Measurements from ENCODE around the gene SASH1.

SASH1 gene

DNA sequence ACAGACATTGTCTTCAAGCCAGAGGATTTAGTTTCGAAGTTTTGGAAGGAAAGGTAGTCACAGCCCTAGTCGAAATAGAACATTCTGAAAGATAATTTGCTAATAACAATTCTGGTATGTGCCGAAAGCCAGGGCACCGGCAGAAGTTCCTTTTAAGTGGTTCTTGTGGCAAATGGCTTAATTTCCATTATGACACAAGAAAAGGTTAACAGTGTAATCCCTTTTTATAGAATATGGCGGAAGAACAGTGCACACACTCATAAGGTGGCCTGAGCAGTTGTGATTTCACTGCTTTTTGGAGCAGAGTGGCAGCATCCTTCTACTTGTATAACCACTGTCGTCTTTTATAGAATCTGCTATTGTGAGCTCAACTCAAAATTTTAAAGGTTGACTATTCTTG is 152.4 kb downstream of the SASH1 start:
- DNase-seq (ENCODE audit: low read depth in 2 of 2), result no peak

DNA sequence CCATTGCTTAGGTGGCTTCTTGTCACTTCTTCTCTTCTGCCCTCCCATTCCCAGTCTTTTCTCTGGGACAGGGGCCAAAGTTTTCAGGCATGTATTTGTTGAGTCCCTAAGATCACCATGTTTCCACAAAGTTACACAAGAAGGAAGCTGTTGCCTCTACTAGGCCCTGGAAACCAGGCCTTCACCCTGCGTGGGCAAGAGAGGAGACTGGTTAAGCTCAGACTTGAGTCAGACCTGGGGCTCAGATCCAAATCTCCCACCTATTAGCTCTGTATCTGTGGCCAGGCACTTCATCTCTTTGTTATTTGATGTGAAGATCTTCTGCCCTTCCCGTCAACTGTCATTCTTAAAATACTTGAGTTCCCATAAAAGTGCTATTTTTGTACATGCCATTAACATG is 154.6 kb downstream of the SASH1 start:
- no peak for DNase-seq (ENCODE audit: low read depth in 2 of 2)

DNA sequence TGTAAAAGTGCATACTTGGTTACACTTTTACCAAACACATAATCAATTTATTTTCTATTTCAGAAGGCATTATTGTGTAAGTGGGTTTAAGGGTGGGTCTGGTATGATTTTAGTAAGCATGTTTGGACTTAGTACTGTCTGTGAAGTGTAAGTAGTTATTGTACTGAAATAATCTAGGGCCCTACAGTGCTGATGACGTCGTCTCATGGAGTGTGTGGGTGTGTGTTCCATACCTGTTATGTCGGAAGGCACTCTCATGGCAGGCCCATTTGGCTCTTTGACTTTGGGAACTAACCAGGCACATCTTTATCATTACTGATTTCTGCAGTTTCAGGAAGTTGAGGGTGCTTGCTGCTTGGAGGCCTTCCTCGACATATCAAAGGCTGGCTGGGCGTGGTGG is 155.1 kb downstream of the SASH1 start:
- no peak for DNase-seq (ENCODE audit: low read depth in 2 of 2)

DNA sequence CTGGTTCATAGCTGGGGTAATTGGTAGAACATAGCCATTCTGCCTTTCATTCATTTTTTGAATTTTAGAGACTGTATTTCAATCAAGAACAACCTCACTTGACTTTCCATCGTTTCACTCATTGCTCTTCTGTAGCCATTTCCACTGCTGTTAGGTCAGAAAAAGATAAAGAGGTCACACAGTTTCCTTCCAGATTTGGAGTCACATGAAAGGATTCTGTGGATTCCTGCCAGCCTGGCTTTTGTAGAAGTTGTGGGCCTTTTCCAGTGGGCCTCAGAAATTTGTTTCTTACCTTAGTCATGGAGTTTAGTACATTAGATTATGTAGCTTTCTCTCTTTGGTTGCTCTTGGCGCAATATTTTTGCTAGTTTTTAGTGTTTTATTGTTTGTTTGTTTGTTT is 157.8 kb downstream of the SASH1 start:
- DNase-seq (ENCODE audit: low read depth in 2 of 2), result no peak

DNA sequence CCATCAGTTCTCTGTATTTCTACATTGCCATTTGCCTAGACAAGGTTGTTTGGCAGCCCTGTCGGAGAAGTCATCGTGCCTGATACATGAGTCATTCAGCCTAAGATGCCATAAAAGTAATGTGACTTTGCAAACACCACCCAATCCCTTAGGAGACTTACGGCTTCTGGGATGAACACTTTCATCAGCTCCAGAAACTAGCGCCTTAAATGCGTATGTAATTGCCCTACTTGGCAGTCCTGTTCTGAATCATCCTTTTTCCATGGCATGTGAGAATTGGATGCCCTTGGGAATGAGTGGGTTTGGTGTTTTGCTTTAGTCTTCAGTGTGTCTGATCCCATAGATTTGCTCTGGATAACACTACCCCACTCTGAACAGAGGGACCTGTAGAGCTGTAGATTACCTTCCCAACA is 158.5 kb downstream of the SASH1 start:
- no peak for DNase-seq (ENCODE audit: low read depth in 2 of 2)

DNA sequence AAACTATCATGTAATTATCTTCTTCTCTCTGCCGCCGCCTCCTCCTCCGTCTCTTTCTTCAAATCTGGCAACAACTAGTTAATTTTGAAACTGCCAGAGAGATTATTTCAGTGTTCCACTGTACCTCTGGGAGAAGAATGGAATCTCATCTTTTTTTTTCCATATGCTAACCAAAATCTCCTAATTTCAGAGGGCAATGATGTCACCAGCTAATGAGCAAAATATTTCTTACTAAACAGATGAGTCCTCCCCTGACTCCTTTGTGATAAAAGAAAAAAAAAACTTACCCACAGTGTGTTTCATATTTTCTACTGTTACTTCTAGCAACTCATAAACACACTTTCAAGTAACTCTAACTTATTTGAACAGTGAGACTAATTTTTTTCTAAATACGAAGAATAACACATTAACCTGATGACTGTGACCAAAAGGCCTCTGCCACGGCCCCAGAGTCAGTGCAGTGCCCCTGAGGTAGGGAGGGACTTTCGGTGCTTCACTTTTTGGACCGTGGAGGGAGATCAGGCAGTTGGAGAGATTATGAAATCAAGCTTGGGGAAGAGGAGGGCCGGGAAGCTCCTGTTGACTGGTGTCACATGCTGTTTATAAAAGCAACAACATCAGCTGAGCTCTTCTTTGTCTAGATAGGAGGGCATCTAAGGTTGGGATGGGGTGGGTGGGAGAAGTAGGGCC is 159.6 kb downstream of the SASH1 start:
- DNase-seq (ENCODE audit: low read depth in 2 of 2), result no peak

DNA sequence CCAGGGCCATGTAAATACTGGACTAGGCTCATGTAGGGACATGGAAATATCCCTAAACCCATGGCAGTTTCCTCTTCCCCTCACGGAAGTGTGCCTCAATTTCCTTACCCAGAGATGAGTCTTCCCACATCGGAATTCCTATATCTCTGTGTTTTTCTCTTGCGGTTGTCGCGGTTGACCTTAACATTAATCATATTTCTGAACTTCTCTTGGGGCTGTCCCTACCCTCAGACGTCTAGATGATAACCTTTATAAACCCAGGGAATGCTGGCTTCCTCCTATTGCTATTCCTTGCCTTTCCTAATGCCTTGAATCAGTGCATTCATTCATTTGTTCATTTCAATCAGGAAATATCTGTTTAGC is 160.1 kb downstream of the SASH1 start:
- no peak for DNase-seq (ENCODE audit: low read depth in 2 of 2)

DNA sequence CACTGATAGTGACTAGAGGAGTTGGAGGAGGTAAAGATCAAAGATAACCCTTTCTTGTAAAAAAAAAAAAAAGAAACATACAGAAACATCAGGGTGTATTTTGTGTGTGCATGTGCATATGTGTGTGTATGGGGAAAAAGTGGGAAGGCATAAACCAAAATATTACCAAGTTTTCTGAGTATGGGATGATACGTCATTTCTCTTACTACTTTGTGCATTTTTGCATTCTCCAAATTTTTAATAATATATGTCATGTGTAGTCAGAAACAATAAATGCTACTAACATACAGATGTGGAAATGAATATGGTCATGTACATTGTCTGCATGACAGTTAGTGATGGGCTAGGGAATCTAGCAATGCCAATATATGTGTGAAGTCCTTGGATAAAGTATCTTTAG is 161.1 kb downstream of the SASH1 start:
- DNase-seq (ENCODE audit: low read depth in 2 of 2), result no peak

DNA sequence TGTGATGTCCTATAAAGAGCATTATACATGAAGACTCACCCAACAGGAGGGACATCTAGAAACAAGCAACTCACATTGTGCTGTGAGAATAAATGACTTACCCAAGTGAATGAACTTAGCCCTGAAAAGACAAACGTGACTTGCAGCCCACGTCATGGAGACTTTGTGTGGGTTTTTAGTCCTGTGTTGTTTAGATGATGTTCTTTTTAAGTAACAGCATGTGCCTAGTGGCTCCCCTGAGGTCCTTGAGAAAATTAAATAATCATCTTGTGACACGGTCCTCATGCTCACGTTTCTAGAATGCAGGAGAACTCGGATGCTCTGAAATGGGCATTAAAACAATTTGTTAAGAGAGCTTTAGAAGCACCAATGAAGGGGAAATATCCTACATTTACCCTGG is 165.1 kb downstream of the SASH1 start:
- DNase-seq (ENCODE audit: low read depth in 2 of 2), result no peak

DNA sequence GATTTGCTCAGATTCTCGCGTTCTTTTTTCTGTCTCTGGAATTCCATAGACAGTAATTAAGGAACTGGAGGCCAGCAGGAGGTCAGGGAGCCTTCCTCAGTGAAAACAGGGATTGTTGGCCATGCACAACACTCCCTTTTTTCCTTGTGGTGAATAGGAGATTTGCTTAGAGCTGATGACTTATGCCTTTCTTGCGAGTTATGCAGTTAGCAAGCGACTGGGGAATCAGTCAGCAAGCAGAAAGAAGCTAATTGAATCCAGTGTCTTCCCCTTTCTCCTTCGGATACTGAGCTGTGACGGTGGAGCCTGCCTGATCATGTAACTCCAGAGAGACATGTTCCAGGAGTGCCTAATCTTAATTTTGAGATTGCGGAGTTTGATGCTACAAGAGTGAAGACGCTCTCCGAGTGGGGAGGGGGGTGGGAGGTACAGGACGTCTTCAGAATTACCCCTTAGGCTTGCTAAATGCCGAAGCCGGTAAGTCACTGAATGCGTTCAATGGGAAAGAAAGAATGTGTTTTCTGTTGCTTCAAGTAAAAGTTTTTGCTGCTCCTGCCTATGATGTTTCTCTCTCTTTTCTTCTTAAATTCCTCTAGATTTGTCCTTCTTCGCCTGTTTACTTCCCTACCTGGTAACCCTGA is 165.9 kb downstream of the SASH1 start:
- DNase-seq (ENCODE audit: low read depth in 2 of 2), result no peak

DNA sequence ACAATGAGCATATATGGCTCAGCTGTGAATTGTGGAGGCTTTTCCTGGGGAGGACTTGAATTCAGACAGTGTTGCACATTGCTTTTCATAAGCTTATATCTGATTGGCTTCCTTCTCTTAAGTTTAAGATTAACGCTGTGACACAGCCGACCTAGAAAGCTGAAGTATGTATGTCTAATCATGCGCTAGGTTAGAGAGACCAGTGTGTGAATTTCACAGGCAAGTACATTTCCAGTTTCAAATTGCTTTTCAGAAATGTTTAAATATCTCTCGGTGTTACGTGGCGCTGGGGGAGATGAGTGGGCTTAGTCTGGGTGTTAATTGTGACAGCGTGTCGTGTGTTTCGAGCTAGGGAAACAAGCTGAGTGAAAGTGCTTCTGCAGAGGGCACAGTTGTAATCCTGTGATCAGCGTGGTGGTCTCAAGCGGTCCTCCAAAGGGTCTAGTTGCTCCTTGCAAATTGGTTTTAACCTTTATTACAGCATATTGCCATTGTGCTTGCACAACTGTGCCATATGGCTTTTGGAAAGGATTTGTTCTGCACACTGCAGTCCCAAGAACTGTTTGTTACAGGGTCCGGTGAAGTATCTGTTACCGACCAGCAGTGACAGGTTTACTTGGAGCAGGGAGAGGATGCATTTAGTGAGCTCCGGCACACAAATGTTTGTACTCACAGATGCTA is 166.6 kb downstream of the SASH1 start:
- DNase-seq (ENCODE audit: low read depth in 2 of 2), result no peak

DNA sequence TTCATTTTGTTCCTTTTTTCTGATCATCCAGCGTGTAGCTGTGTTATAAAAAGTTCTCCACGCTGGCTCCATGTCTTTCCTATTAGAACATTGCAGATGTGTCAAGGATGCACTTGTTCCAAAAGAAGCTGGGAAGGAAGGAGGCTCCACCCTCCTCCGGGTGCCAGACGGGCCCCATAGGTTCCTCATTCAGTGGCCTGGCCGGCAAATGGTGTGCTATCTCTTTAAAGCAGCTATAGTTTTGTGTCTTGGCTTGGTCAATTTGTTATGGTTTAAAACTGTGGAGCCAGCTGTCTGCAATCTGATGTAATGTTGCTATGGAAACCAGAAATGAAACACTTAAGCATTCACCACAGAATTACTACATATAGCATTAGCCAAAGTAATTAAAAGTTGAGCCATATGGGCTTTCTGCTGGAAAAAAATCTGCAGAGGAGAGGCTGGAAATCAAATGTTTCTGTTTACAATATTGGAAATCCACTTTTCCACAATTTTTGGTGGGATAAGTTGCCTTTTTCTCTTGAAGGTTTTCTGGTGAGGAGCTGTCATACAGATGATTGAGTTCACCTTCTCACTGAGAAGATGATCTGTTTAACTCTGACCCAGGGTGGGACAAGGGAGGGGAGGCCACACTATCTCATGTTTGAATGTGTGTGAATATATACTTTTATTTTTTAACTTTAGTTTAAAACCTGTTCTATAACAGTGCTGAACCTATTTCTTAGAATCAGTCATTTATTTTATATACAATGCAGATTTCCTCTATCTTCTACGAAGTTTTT is 167.4 kb downstream of the SASH1 start:
- DNase-seq (ENCODE audit: low read depth in 2 of 2), result no peak

DNA sequence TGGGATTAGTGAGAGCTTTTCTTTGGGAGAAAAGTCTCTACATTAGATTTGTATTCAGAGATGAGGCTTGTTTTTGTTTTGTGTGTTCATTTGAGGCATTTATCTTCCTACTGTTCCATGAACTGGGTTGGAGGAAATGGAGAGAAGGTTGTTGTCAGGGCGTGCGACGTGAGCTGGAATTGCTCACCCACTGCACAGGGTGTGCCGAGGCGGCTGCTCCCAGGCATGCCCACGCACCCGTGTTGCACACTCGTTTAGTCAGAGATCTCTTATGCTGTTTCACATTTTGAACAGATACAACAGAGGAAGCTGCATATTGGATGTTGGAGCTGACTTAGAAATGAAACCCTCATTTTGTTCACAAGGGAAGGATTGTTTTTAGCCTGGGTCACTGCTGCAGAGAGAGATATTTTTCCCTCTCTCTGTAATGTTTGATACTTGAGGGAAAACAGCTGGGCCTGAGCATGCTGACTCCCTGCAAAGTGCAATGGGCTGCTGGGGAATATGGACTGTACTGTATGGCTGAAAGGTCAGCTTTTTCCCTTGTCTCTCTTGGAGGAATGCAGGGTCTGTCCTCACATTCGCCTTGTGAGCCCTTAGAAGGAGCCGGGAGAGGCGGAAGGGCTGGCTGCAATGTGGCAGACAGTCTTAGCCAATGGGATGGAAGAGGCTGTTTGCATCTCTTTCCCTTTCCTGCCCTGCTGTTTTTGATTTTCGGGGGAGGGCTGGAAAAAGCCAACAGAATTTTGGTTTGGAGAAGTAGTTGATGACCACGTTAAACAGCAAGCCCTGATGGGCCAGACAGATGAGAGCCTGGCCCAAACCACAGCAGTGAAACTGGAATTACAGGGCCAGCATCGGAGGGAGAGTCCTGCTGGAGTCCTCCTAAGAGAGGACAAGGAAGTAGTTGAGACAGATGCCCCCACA is 170.8 kb downstream of the SASH1 start:
- no peak for DNase-seq (ENCODE audit: low read depth in 2 of 2)

DNA sequence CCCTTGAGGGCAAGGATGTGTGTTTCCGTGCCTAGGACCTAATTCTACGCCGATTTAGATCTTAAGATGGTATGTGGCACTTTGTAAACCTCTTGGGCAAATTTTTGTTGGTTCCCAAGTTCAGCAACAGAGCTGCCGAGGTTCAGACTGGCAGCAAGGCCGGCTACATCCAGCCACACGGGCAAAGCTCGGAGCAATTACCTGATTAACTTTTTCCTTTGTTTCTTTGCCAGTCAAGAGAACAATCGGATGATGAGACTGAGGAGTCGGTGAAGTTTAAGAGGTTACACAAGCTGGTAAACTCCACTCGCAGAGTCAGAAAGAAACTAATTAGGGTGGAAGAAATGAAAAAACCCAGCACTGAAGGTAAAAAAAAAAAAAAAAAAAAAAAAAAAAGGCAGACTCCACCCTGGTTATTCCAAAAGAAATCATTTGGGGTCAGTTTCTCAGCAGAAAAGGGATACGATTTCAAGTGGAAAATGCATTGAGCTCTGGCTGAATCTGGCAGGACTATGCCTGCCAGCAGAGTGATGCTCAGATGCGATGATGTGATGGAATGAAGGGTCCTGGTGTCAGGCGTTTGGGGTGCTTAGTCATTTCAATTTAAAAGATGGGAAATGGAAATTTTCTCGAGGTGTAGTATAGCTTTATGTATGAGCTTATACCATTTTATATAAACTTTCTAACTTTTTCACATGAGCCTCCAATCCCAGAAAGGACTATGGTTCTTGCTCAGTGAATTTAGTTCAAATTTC is 171.6 kb downstream of the SASH1 start:
- no peak for DNase-seq (ENCODE audit: low read depth in 2 of 2)

DNA sequence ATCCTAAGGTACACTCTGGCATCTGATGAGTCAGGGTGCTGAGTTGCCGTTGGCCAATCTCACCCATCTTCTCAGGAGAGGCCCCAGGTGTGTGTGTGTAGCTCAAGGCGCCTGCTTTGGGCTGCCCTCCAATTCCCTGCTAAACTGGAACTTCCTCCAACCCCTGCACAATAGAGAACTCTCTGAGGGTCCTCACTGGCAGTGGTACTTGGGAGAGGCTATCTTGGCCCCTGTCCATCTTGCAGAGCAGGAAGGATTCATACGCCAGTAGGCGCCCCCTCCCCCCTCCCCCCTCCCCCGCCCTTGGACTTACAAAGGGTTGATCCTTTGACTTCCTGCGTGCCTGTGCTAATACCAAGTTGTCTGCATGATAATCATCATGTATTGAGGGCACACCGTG is 173.6 kb downstream of the SASH1 start:
- no peak for DNase-seq (ENCODE audit: low read depth in 2 of 2)

DNA sequence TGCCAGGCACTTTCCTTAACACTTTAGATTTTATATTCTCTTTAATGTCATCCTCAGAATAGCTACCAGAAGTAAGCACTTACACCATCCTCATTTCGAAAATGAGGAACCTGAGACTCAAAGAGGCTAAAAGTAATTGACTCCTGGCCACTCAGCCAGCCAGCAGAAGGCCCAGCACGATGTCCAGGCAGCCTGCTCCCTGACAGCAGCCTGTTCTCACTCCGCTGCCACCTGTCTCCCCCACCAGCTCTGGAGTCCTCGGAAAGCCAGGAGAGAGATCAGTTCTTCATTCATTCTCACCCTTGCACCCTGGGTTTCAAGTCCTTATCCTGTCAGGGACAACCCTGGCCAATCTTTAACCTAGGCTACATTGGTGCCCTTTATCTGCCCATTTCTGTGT is 174.0 kb downstream of the SASH1 start:
- no peak for DNase-seq (ENCODE audit: low read depth in 2 of 2)

DNA sequence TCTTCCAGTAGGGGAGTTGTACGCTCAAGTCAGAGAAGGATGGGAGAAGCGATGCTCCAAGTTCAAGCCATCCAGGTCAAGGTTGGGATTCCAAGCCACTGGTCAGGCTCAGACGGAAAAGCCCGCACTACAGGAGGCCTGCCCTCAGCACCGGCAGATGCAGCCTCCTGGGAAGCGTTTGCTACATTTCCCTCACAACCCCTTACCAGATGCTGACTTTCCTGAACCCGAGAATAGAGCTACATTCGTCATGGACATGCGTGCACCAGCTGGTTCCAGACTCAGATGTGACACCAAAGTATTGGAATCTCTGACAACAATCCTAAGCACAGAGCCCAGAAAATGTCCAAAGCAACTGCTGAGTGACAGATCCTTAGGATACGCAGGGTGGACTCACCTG is 174.8 kb downstream of the SASH1 start:
- no peak for DNase-seq (ENCODE audit: low read depth in 2 of 2)

DNA sequence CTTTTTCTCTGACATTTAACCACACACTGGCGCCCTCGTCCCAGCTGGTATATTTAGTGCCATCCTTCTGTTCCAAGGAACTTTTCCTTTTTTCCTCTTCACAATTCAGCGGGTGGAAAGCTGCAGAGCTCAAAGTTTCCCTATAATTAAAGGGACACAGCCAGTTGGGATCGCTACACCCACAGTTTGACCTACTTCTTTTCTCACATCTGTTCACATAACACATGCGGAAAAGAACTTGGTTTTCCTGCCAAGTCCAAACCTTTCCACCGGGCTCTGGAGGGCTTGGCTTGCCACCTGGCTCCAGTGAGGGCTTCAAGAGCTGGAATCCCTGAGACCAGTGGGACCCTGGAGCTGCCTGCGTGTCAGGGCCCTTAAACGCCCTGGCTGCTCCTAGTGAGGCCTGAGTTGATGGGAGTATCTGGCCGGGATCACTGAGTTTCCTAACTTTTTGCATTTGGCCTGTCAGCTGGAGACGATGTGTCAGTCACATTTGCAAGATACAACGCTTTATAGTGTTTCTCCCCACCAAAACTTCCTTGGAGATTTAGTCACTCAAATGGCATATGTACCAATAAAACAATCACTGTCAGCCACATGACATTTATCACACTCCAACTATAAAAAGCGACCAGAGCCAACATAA is 176.0 kb downstream of the SASH1 start:
- DNase-seq (ENCODE audit: low read depth in 2 of 2), result no peak

DNA sequence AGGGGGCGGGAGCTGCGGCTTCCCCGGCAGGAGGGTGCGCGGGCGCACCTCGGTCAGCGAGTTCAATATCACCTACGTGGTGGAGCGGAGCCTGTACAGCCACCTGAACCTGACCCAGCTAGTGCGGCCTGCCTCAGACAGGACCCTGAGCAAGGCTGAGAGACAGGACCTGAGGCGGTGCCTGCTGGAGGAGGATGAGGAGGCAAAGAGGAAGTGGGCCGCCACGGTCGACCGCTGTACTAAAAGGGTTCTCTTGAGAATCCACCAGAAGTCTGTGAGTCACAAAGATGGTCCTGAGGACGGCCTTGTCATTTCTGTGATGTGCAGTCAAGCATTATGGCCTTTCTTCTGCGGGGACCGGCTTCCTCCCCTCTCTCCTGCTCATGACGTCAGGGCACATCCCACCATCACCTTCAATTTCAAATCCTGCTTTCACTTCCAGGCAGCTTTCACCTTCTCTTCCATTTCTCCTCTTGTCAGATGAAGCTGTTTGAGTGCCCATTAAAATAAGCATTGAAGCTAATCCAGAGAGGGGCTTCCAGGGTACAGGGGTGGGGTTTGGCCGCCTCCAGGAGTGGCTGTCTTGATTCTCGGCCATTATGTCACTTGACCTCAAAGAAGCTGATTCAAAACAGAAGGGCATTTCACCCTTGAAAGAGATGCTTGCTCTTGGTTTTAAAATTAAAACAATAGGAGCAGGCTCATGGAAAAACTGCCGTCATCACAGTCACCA is 177.6 kb downstream of the SASH1 start:
- DNase-seq (ENCODE audit: low read depth in 2 of 2), result no peak

DNA sequence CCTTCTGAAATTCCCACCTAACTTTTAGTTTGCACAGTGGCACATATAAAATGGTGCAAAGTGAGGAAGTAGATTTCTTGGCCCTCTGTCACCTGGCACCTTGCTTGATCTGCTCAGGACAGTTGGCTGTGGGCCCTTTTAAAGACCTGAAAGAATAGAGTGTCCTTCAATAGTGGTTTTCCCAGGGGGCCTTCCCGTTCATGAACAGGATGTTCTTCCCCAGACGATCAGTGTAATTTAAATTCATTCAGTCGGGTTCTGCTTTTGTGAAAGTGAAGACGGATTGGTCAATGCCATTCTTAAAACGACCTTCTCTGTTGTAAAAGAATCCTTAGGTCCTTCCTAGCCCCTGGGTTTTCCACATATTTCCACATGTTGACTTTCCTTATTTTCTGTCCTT is 178.5 kb downstream of the SASH1 start:
- DNase-seq (ENCODE audit: low read depth in 2 of 2), result no peak

Data from stimulated activated CD4-positive, alpha-beta T cell treated with anti-CD3 and anti-CD28 coated beads, Interleukin-15, amount 100 ng/mL, for 48 hours (primary cell).